CD14-positive monocyte (primary cell): ENCODE measurements around the gene DISP2. TPM values are rescaled to one million over a fixed set of nuclear protein-coding genes. Genes with fewer than 3 reads are reported as not detected.

Source experiments
- DNase-seq, 3 donors: peaks; one replicate each; pipeline ENCODE4 v3.0.0-alpha.2; 2011 to 2022
- H2AFZ ChIP-seq: 2 replicates; pipeline ENCODE4 v1.6.0; 2012; ENCODE audit warnings: mild to moderate bottlenecking, low read depth, low read length, inconsistent platforms; ENCODE audit not compliant: insufficient read depth, poor library complexity, severe bottlenecking
- H3K27ac ChIP-seq, 2 donors: 1 replicate in 1 of 2; 2 replicates in 1 of 2; pipeline ENCODE4 v1.5.1; 2012 to 2013; ENCODE audit warnings: low read length in 2 of 2, control low read depth in 1 of 2, inconsistent platforms in 1 of 2, low read depth in 1 of 2, mild to moderate bottlenecking in 1 of 2
- H3K27me3 ChIP-seq, 2 donors: one replicate each; pipeline versions ENCODE4 v1.6.0 to v1.6.1; 2011 to 2013; ENCODE audit warnings: low read length in 2 of 2; ENCODE audit not compliant: control insufficient read depth in 2 of 2, insufficient read depth in 2 of 2
- H3K36me3 ChIP-seq, 2 donors: replicated peaks in 1 of 2; 1 replicate in 1 of 2; 2 replicates in 1 of 2; pipeline versions ENCODE4 v1.5.1 to v1.6.1; 2012 to 2013; ENCODE audit warnings: low read length in 2 of 2, control low read depth in 1 of 2, inconsistent platforms in 1 of 2, mild to moderate bottlenecking in 1 of 2; ENCODE audit not compliant: insufficient read depth in 2 of 2, control insufficient read depth in 1 of 2
- H3K4me1 ChIP-seq, 2 donors: 1 replicate in 1 of 2; 2 replicates in 1 of 2; pipeline versions ENCODE4 v1.5.1 to v1.6.1; 2012 to 2013; ENCODE audit warnings: low read length in 2 of 2, control low read depth in 1 of 2, inconsistent platforms in 1 of 2, mild to moderate bottlenecking in 1 of 2, moderate library complexity in 1 of 2; ENCODE audit not compliant: insufficient read depth in 2 of 2, control insufficient read depth in 1 of 2
- H3K4me2 ChIP-seq: replicated peaks from 2 replicates; pipeline ENCODE3; 2012; ENCODE audit warnings: low read length, moderate library complexity, mild to moderate bottlenecking; ENCODE audit not compliant: poor library complexity, severe bottlenecking; ENCODE audit errors: extremely low read depth
- H3K4me3 ChIP-seq, 3 experiments: fragments of 200-600 bp in 1 of 3; sonication (generic) in 1 of 3; replicated peaks in 1 of 3; 1 replicate in 2 of 3; 2 replicates in 1 of 3; pipeline ENCODE4 v1.5.1; 2011 to 2013; ENCODE audit warnings: low read length in 3 of 3, mild to moderate bottlenecking in 3 of 3, control low read depth in 2 of 3, low read depth in 2 of 3, inconsistent platforms in 1 of 3, moderate library complexity in 1 of 3
- H3K79me2 ChIP-seq: 2 replicates; pipeline ENCODE4 v1.6.0; 2012; ENCODE audit warnings: mild to moderate bottlenecking, control low read depth, inconsistent platforms, low read length, moderate library complexity; ENCODE audit not compliant: insufficient read depth
- H3K9ac ChIP-seq: 2 replicates; pipeline ENCODE4 v1.6.0; 2017; ENCODE audit warnings: low read length, mild to moderate bottlenecking; ENCODE audit not compliant: insufficient read depth, poor library complexity, severe bottlenecking
- H3K9me3 ChIP-seq, 2 donors: replicated peaks in 1 of 2; 1 replicate in 1 of 2; 2 replicates in 1 of 2; pipeline versions ENCODE4 v1.5.1 to v1.6.1; 2012 to 2013; ENCODE audit warnings: low read length in 2 of 2, control low read depth in 1 of 2; ENCODE audit not compliant: control insufficient read depth in 1 of 2, insufficient read depth in 1 of 2
- H4K20me1 ChIP-seq: 2 replicates; pipeline ENCODE4 v1.6.0; 2012; ENCODE audit warnings: mild to moderate bottlenecking, low read length, control low read depth, moderate library complexity; ENCODE audit not compliant: insufficient read depth
- H3K27ac Mint-ChIP-seq, 7 donors: one replicate each; pipeline ENCODE4 v1.8.0; 2020; ENCODE audit warnings: mild to moderate bottlenecking in 7 of 7, mixed read lengths in 7 of 7, moderate library complexity in 6 of 7, inconsistent platforms in 2 of 7
- H3K27me3 Mint-ChIP-seq, 3 donors: one replicate each; pipeline ENCODE4 v1.8.0; 2021 to 2022; ENCODE audit warnings: low read depth in 3 of 3, mild to moderate bottlenecking in 3 of 3, mixed read lengths in 3 of 3, moderate library complexity in 3 of 3, inconsistent platforms in 1 of 3
- H3K36me3 Mint-ChIP-seq, 2 donors: one replicate each; pipeline ENCODE4 v1.8.0; 2020; ENCODE audit warnings: mixed read lengths in 2 of 2, inconsistent platforms in 1 of 2, mild to moderate bottlenecking in 1 of 2
- H3K4me1 Mint-ChIP-seq: one replicate; pipeline ENCODE4 v1.8.0; 2020; ENCODE audit warnings: mild to moderate bottlenecking, mixed read lengths
- H3K4me3 Mint-ChIP-seq, 2 donors: one replicate each; pipeline ENCODE4 v1.8.0; 2020; ENCODE audit warnings: mild to moderate bottlenecking in 2 of 2, mixed read lengths in 2 of 2, moderate library complexity in 1 of 2
- H3K9me3 Mint-ChIP-seq, 7 donors: one replicate each; pipeline ENCODE4 v1.8.0; 2020 to 2022; ENCODE audit warnings: mixed read lengths in 7 of 7, mild to moderate bottlenecking in 6 of 7, moderate library complexity in 6 of 7, inconsistent platforms in 2 of 7
- WGBS: methylation state at CpG from one replicate; pipeline ENCODE4 v1.1.5; 2013; ENCODE audit warnings: missing lambda C conversion rate; ENCODE audit not compliant: insufficient coverage; 5-methylcytosine and 5-hydroxymethylcytosine counted together
- intact Hi-C, 2 donors: fragments of 100-400 bp; cut with micrococcal nuclease; formaldehyde crosslinking; loops; one replicate each; pipeline versions ENCODE4 v1.15.0 to v1.15.1; 2023
- polyA plus RNA-seq, 3 donors: library from polyadenylated mRNA; depleted of rRNA in 1 of 3; unstranded in 2 of 3; stranded (reverse) in 1 of 3; fragments of 300-500 nt in 2 of 3; fragments of >200 nt in 1 of 3; fragmentation: Illumina TruSeq in 2 of 3; gene quantifications; 1 replicate in 2 of 3; 2 replicates in 1 of 3; pipeline ENCODE4 v1.2.3, GENCODE V29; 2012 to 2021
- TF ChIP-seq, protein P1 (sequence below): fragments of 200-600 bp; IDR thresholded peaks from one replicate; pipeline ENCODE4 v1.8.0; 2022; ENCODE audit warnings: antibody characterized with exemption, mild to moderate bottlenecking

The DISP2 gene
- polyA plus RNA-seq, 3 donors, result 0.01 TPM; not detected in 1

DNA sequence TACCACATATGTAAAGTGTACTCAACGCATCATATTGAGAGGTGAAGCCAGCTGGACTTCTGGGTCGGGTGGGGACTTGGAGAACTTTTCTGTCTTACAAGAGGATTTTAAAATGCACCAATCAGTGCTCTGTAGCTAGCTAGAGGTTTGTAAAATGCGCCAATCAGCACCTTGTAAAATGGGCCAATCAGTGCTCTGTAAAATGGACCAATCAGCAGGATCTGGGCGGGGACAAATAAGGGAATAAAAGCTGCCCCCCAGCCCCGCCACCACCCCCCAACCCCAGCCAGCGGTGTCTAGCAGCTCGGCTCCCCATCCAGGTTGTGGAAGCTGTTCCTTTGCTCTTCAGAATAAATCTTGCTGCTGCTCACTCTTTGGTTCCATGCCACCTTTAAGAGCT, 41.4 kb downstream of the DISP2 start:
- H3K4me3 Mint-ChIP-seq, result no peak overlapping the region
- H3K27ac Mint-ChIP-seq, result peak overlapping the region in 3 of 7 donors; percentile 66 to 84 (median 67)
- 70% methylated on average over 5 of the region's 7 CpGs for WGBS
- Histone ChIP-seq H3K4me3 (no peak overlapping the region), H3K4me1 (peaks cover 56 to 64% of the 10 kb centered on the region in 2 donors), H2AFZ (no peak overlapping the region), H3K4me2 (no peak overlapping the region), H3K9me3 (no peaks in the 10 kb centered on the region), H3K36me3 (no peaks in the 10 kb centered on the region), H3K9ac (no peak overlapping the region), H4K20me1 (no peaks in the 10 kb centered on the region), H3K79me2 (peaks cover 1% of the 10 kb centered on the region), H3K27me3 (no peaks in the 10 kb centered on the region), H3K27ac (no peak overlapping the region)
- intact Hi-C loops, result no loop called here
- peaks cover 0 to 2% of the 10 kb centered on the region in 2 donors for H3K36me3 Mint-ChIP-seq
- TF ChIP-seq, protein P1, sequence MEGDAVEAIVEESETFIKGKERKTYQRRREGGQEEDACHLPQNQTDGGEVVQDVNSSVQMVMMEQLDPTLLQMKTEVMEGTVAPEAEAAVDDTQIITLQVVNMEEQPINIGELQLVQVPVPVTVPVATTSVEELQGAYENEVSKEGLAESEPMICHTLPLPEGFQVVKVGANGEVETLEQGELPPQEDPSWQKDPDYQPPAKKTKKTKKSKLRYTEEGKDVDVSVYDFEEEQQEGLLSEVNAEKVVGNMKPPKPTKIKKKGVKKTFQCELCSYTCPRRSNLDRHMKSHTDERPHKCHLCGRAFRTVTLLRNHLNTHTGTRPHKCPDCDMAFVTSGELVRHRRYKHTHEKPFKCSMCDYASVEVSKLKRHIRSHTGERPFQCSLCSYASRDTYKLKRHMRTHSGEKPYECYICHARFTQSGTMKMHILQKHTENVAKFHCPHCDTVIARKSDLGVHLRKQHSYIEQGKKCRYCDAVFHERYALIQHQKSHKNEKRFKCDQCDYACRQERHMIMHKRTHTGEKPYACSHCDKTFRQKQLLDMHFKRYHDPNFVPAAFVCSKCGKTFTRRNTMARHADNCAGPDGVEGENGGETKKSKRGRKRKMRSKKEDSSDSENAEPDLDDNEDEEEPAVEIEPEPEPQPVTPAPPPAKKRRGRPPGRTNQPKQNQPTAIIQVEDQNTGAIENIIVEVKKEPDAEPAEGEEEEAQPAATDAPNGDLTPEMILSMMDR, result no peak
- H3K9me3 Mint-ChIP-seq, result no peaks in the 10 kb centered on the region
- H3K4me1 Mint-ChIP-seq, result peaks cover 57% of the 10 kb centered on the region
- no peak for DNase-seq
- H3K27me3 Mint-ChIP-seq, result peaks cover 0 to 2% (median 1%) of the 10 kb centered on the region in 3 donors

DNA sequence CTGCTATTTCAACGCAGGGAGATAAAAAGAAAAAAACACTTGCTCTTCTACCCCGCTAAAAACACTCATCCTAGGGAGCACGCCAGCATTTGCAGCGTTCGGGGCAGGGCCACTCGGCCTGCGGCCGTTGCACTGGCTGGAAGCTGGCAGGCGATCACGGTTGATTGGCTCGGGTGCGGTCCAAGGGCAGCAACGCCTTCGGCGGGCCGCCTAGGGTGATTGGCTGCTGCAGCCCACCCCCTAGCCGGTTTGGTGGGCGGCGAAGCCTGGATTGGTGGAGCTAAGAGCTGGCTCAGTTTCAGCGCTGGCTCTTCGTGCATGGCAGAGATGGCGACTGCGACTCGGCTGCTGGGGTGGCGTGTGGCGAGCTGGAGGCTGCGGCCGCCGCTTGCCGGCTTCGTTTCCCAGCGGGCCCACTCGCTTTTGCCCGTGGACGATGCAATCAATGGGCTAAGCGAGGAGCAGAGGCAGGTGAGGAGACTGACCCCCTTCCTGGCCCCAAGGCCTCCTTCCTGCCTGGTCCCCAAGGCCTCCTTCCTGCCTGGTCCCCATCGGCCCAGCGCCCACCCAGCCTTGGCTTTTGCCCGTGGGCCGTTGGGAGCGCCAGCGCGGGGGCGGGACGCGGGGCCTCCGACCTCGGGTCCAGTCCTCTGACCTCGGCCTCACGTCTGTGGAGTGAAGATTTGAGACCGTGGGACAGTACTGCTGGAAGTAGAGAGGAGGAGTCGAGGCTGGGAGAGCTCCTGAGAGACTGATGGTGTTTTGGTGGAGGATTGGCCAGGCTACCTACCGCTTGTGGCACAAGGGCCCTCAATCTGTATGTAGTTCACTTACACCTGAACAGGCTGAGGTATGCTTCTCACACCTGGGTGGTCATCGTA, 47.7 kb downstream of the DISP2 start, which contains the start of gene IVD:
Gene IVD, plus strand, starts transcription at position 295 of the 881 bp plus-strand sequence. Its CDS starts 33 bp downstream, at position 328.
- no peaks in the 10 kb centered on the region for H3K9me3 ChIP-seq
- peaks cover 33 to 42% of the 10 kb centered on the region in 2 donors for H3K4me1 ChIP-seq
- no peaks in the 10 kb centered on the region for H3K9me3 Mint-ChIP-seq
- peak within 1 kb of the TSS; percentile 95 for H2AFZ ChIP-seq
- H3K36me3 Mint-ChIP-seq, result peaks cover 23 to 32% of the 10 kb centered on the region in 2 donors
- H3K27ac ChIP-seq, result peak within 1 kb of the TSS in 1 of 2 donors; percentile 83
- H3K4me2 ChIP-seq, result peak within 1 kb of the TSS; percentile 84
- H3K4me1 Mint-ChIP-seq, result peaks cover 43% of the 10 kb centered on the region
- H3K27ac Mint-ChIP-seq, result peak within 1 kb of the TSS; percentile 24 to 84 (median 63)
- TF ChIP-seq, protein P1, result no peak
- no peaks in the 10 kb centered on the region for H4K20me1 ChIP-seq
- peak; percentile 81 to 86 (median 85) for DNase-seq
- peaks cover 0 to 2% (median 1%) of the 10 kb centered on the region in 3 donors for H3K27me3 Mint-ChIP-seq
- no peaks in the 10 kb centered on the region for H3K27me3 ChIP-seq
- H3K4me3 ChIP-seq, result peak within 1 kb of the TSS; percentile 58 to 86 (median 65)
- peak within 1 kb of the TSS; percentile 82 for H3K9ac ChIP-seq
- intact Hi-C loops, result loop anchor here in 1 of 2 donors (5.0 kb wide), 1 partner anchor 38 kb away; no protein-coding TSS in a partner anchor
- WGBS, result 0% methylated on average over 48 of the region's 54 CpGs
- H3K79me2 ChIP-seq, result peaks cover 37% of the 10 kb centered on the region
- peak within 1 kb of the TSS; percentile 91 to 94 for H3K4me3 Mint-ChIP-seq
- peaks cover 14 to 27% of the 10 kb centered on the region in 2 donors for H3K36me3 ChIP-seq
